GM21619 (cell line): ENCODE measurements around the gene MYG1.
"Not testable (repeated sequence)": the region's sequence is repeated elsewhere in the genome, so short reads cannot be mapped to it uniquely, and the experiment has no call there.

Experiments
- ATAC-seq: cut with Tn5 transposase; IDR thresholded peaks from one replicate; pipeline ENCODE4 v1.9.1; 2021; ENCODE audit not compliant: unreplicated experiment

The MYG1 gene

GRCh38 chr12:53279888-53280498, 19.5 kb upstream of the MYG1 start:
- no peak for ATAC-seq

- no peak for ATAC-seq
Measured at GRCh38 chr12:53286448-53286847, 13.0 kb upstream of the MYG1 start.

- no peak for ATAC-seq
Measured at GRCh38 chr12:53287741-53288216, 11.7 kb upstream of the MYG1 start.

- ATAC-seq = no peak
Measured at GRCh38 chr12:53288322-53288721, 11.2 kb upstream of the MYG1 start.

GRCh38 chr12:53289891-53290290, 9.6 kb upstream of the MYG1 start:
- no peak for ATAC-seq

- ATAC-seq = no peak
Measured at GRCh38 chr12:53290661-53291060, 8.8 kb upstream of the MYG1 start.

GRCh38 chr12:53292426-53292825, 7.1 kb upstream of the MYG1 start:
- no peak for ATAC-seq

GRCh38 chr12:53295070-53295890, 4.2 kb upstream of the MYG1 start, which contains the start of gene PFDN5:
Gene PFDN5, plus strand, starts transcription at chr12:53295542. Its CDS starts 26 bp downstream, at chr12:53295568.
- peak; percentile 88 for ATAC-seq

GRCh38 chr12:53295891-53296219, 3.6 kb upstream of the MYG1 start:
- no peak for ATAC-seq

- not testable (repeated sequence) for ATAC-seq
Measured at GRCh38 chr12:53297106-53297505, 2.4 kb upstream of the MYG1 start.

GRCh38 chr12:53298164-53298563, 1.3 kb upstream of the MYG1 start:
- no peak for ATAC-seq

- no peak for ATAC-seq
Measured at GRCh38 chr12:53299101-53299453, 418 bp upstream of the MYG1 start.

GRCh38 chr12:53300187-53300586, 692 bp downstream of the MYG1 start:
- no peak for ATAC-seq

GRCh38 chr12:53302903-53303302, 3.4 kb downstream of the MYG1 start:
- no peak for ATAC-seq

GRCh38 chr12:53306826-53307225, 7.3 kb downstream of the MYG1 start:
- ATAC-seq = no peak

GRCh38 chr12:53308276-53308675, 8.8 kb downstream of the MYG1 start:
- no peak for ATAC-seq

GRCh38 chr12:53313996-53314395, 14.5 kb downstream of the MYG1 start:
- ATAC-seq = no peak

GRCh38 chr12:53320352-53321195, 21.1 kb downstream of the MYG1 start:
- ATAC-seq = no peak

GRCh38 chr12:53324113-53324778, 24.8 kb downstream of the MYG1 start:
- no peak for ATAC-seq

- ATAC-seq = peak; percentile 56
Measured at GRCh38 chr12:53324779-53325510, 25.4 kb downstream of the MYG1 start.
